ENCODE results near the gene HOXA9.

The HOXA9 gene

GRCh38 chr7:27151341-27151930 is 13.9 kb downstream of the HOXA9 start:
- no peak overlapping the region for H3K4me3 ChIP-seq (ENCODE audit: insufficient read depth, low read depth, low read length)
- peaks cover 100% of the 10 kb centered on the region for H3K27me3 ChIP-seq (ENCODE audit: control insufficient read depth, insufficient read depth, low read length, poor library complexity, severe bottlenecking)

GRCh38 chr7:27150568-27151340 is 14.6 kb downstream of the HOXA9 start:
- Histone ChIP-seq H3K36me3 (ENCODE audit: control insufficient read depth, insufficient read depth, low read length) (no peaks in the 10 kb centered on the region), H3K27ac (ENCODE audit: insufficient read depth, low read depth, low read length, poor library complexity, severe bottlenecking) (no peak overlapping the region), H3K4me1 (ENCODE audit: control insufficient read depth, insufficient read depth, low read length) (peaks cover 5% of the 10 kb centered on the region), H3K4me3 (ENCODE audit: insufficient read depth, low read depth, low read length) (no peak overlapping the region), H3K27me3 (ENCODE audit: control insufficient read depth, insufficient read depth, low read length, poor library complexity, severe bottlenecking) (peaks cover 100% of the 10 kb centered on the region), H3K9me3 (ENCODE audit: control insufficient read depth, low read length) (no peaks in the 10 kb centered on the region)
- 2 to 3% methylated on average over 58 of the region's 58 CpGs for WGBS, 2 experiments

More at GRCh38 chr7:27151341-27151930, 13.9 kb downstream of the HOXA9 start:
- H3K9me3 ChIP-seq (ENCODE audit: control insufficient read depth, low read length), result no peaks in the 10 kb centered on the region
- H3K4me1 ChIP-seq (ENCODE audit: control insufficient read depth, insufficient read depth, low read length), result peaks cover 5% of the 10 kb centered on the region
- H3K36me3 ChIP-seq (ENCODE audit: control insufficient read depth, insufficient read depth, low read length), result no peaks in the 10 kb centered on the region
- WGBS, 2 experiments, result 6 to 8% methylated on average over 26 to 27 of the region's 27 CpGs
- no peak overlapping the region for H3K27ac ChIP-seq (ENCODE audit: insufficient read depth, low read depth, low read length, poor library complexity, severe bottlenecking)

- Histone ChIP-seq H3K27ac (ENCODE audit: insufficient read depth, low read depth, low read length, poor library complexity, severe bottlenecking) (no peak overlapping the region), H3K36me3 (ENCODE audit: control insufficient read depth, insufficient read depth, low read length) (no peaks in the 10 kb centered on the region), H3K4me3 (ENCODE audit: insufficient read depth, low read depth, low read length) (no peak overlapping the region), H3K4me1 (ENCODE audit: control insufficient read depth, insufficient read depth, low read length) (peaks cover 5% of the 10 kb centered on the region), H3K9me3 (ENCODE audit: control insufficient read depth, low read length) (no peaks in the 10 kb centered on the region), H3K27me3 (ENCODE audit: control insufficient read depth, insufficient read depth, low read length, poor library complexity, severe bottlenecking) (peaks cover 100% of the 10 kb centered on the region)
- WGBS, 2 experiments, result 48 to 51% methylated on average over 13 of the region's 13 CpGs
Measured at GRCh38 chr7:27149842-27150567, 15.3 kb downstream of the HOXA9 start.

GRCh38 chr7:27148756-27149641 is 16.3 kb downstream of the HOXA9 start:
- no peak overlapping the region for H3K27ac ChIP-seq (ENCODE audit: insufficient read depth, low read depth, low read length, poor library complexity, severe bottlenecking)
- 37 to 42% methylated on average over 30 of the region's 30 CpGs for WGBS, 2 experiments
- H3K4me3 ChIP-seq (ENCODE audit: insufficient read depth, low read depth, low read length), result no peak overlapping the region
- H3K9me3 ChIP-seq (ENCODE audit: control insufficient read depth, low read length), result no peaks in the 10 kb centered on the region
- H3K36me3 ChIP-seq (ENCODE audit: control insufficient read depth, insufficient read depth, low read length), result no peaks in the 10 kb centered on the region
- H3K4me1 ChIP-seq (ENCODE audit: control insufficient read depth, insufficient read depth, low read length), result peaks cover 5% of the 10 kb centered on the region
- peaks cover 100% of the 10 kb centered on the region for H3K27me3 ChIP-seq (ENCODE audit: control insufficient read depth, insufficient read depth, low read length, poor library complexity, severe bottlenecking)

GRCh38 chr7:27148031-27148755 is 17.1 kb downstream of the HOXA9 start:
- H3K4me1 ChIP-seq (ENCODE audit: control insufficient read depth, insufficient read depth, low read length), result peaks cover 5% of the 10 kb centered on the region
- no peaks in the 10 kb centered on the region for H3K36me3 ChIP-seq (ENCODE audit: control insufficient read depth, insufficient read depth, low read length)
- 21 to 22% methylated on average over 28 of the region's 28 CpGs for WGBS, 2 experiments
- H3K27me3 ChIP-seq (ENCODE audit: control insufficient read depth, insufficient read depth, low read length, poor library complexity, severe bottlenecking), result peaks cover 100% of the 10 kb centered on the region
- H3K4me3 ChIP-seq (ENCODE audit: insufficient read depth, low read depth, low read length), result no peak overlapping the region
- H3K9me3 ChIP-seq (ENCODE audit: control insufficient read depth, low read length), result no peaks in the 10 kb centered on the region
- no peak overlapping the region for H3K27ac ChIP-seq (ENCODE audit: insufficient read depth, low read depth, low read length, poor library complexity, severe bottlenecking)

GRCh38 chr7:27147199-27148030 is 17.9 kb downstream of the HOXA9 start, which contains the start of gene HOXA6:
Gene HOXA6 (minus strand): TSS chr7:27147774. CDS start chr7:27147749, 25 bp downstream.
- Histone ChIP-seq H3K9me3 (ENCODE audit: control insufficient read depth, low read length) (no peaks in the 10 kb centered on the region), H3K4me1 (ENCODE audit: control insufficient read depth, insufficient read depth, low read length) (peaks cover 5% of the 10 kb centered on the region), H3K4me3 (ENCODE audit: insufficient read depth, low read depth, low read length) (no peak within 1 kb of the TSS), H3K27me3 (ENCODE audit: control insufficient read depth, insufficient read depth, low read length, poor library complexity, severe bottlenecking) (peaks cover 100% of the 10 kb centered on the region), H3K27ac (ENCODE audit: insufficient read depth, low read depth, low read length, poor library complexity, severe bottlenecking) (no peak within 1 kb of the TSS), H3K36me3 (ENCODE audit: control insufficient read depth, insufficient read depth, low read length) (no peaks in the 10 kb centered on the region)
- WGBS, 2 experiments, result 20% methylated on average over 63 of the region's 63 CpGs

- peaks cover 100% of the 10 kb centered on the region for H3K27me3 ChIP-seq (ENCODE audit: control insufficient read depth, insufficient read depth, low read length, poor library complexity, severe bottlenecking)
- H3K27ac ChIP-seq (ENCODE audit: insufficient read depth, low read depth, low read length, poor library complexity, severe bottlenecking), result no peak overlapping the region
- H3K4me1 ChIP-seq (ENCODE audit: control insufficient read depth, insufficient read depth, low read length), result peaks cover 9% of the 10 kb centered on the region
- no peaks in the 10 kb centered on the region for H3K36me3 ChIP-seq (ENCODE audit: control insufficient read depth, insufficient read depth, low read length)
- H3K9me3 ChIP-seq (ENCODE audit: control insufficient read depth, low read length), result no peaks in the 10 kb centered on the region
- H3K4me3 ChIP-seq (ENCODE audit: insufficient read depth, low read depth, low read length), result no peak overlapping the region
- WGBS, 2 experiments, result 53 to 55% methylated on average over 5 of the region's 5 CpGs
Measured at GRCh38 chr7:27146491-27147198, 18.7 kb downstream of the HOXA9 start.

- no peaks in the 10 kb centered on the region for H3K9me3 ChIP-seq (ENCODE audit: control insufficient read depth, low read length)
- no peaks in the 10 kb centered on the region for H3K36me3 ChIP-seq (ENCODE audit: control insufficient read depth, insufficient read depth, low read length)
- WGBS, 2 experiments, result 68 to 75% methylated on average over 11 of the region's 11 CpGs
- H3K4me1 ChIP-seq (ENCODE audit: control insufficient read depth, insufficient read depth, low read length), result peaks cover 4% of the 10 kb centered on the region
- H3K4me3 ChIP-seq (ENCODE audit: insufficient read depth, low read depth, low read length), result no peak overlapping the region
- H3K27me3 ChIP-seq (ENCODE audit: control insufficient read depth, insufficient read depth, low read length, poor library complexity, severe bottlenecking), result peaks cover 100% of the 10 kb centered on the region
- no peak overlapping the region for H3K27ac ChIP-seq (ENCODE audit: insufficient read depth, low read depth, low read length, poor library complexity, severe bottlenecking)
Measured at GRCh38 chr7:27145914-27146412, 19.4 kb downstream of the HOXA9 start.
